ENCODE data around the gene JARID2. TPM values are rescaled to one million over a fixed set of nuclear protein-coding genes. Genes with fewer than 3 reads are reported as not detected.
A peak's percentile ranks its signal among the peaks of the same experiment; 100 is the strongest.

JARID2 gene
- total RNA-seq, 6 experiments from 2014 or later, result 2.5 to 3.9 (median 3.0) TPM

GRCh38 chr6:15339081-15339480 lies 93.2 kb downstream of the JARID2 start:
- 94% methylated on average over 3 of the region's 4 CpGs for WGBS (ENCODE audit: insufficient coverage, low coverage, low lambda C conversion rate, missing lambda C conversion rate)
- Histone ChIP-seq H3K4me1 (peaks cover 0 to 12% (median 0%) of the 10 kb centered on the region in 4 donors), H3K27ac (no peak overlapping the region), H3K27me3 (no peaks in the 10 kb centered on the region), H3K9me3 (no peaks in the 10 kb centered on the region), H3K4me3 (no peak overlapping the region), H3K36me3 (no peaks in the 10 kb centered on the region)
- intact Hi-C loops (cut with DNase I), result no loop called here
- ATAC-seq (no peak), DNase-seq (no peak)
- no peak for TF ChIP-seq CTCF (IDR thresholded peaks at IDR 0.05)
- no peak for TF ChIP-seq POLR2A (IDR thresholded peaks at IDR 0.05)

DNA sequence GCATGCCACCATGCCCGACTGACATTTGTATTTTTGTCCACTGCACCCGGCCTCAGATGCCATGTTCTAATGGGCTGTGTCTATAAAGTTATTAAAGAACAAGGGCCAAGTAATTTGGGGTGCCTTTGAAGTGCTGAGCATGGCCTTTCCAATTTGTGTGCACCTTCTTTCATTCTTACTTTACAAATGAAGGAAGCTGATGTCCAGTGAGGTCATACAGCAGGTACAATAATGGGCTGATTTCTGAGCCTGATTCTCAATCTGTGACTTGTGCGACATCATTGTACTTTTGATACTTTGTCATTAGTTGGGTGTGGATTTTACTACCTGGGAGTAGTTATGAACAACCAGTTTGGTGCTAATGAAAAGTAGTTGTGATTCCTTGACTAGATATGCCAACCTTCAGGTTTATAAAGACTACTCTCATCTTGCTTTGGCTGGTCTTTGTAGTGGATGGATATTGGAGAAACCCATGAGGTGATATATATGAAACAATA lies 94.3 kb downstream of the JARID2 start:
- WGBS (ENCODE audit: insufficient coverage, low coverage, low lambda C conversion rate, missing lambda C conversion rate), result 94% methylated on average over 3 of the region's 3 CpGs
- DNase-seq (no peak), ATAC-seq (no peak)
- Histone ChIP-seq H3K36me3 (no peaks in the 10 kb centered on the region), H3K27ac (no peak overlapping the region), H3K9me3 (no peaks in the 10 kb centered on the region), H3K27me3 (no peaks in the 10 kb centered on the region), H3K4me1 (peaks cover 0 to 12% (median 0%) of the 10 kb centered on the region in 4 donors), H3K4me3 (no peak overlapping the region)
- intact Hi-C loops (cut with DNase I), result no loop called here
- TF ChIP-seq CTCF (IDR thresholded peaks at IDR 0.05) (no peak), POLR2A (IDR thresholded peaks at IDR 0.05) (no peak)

DNA sequence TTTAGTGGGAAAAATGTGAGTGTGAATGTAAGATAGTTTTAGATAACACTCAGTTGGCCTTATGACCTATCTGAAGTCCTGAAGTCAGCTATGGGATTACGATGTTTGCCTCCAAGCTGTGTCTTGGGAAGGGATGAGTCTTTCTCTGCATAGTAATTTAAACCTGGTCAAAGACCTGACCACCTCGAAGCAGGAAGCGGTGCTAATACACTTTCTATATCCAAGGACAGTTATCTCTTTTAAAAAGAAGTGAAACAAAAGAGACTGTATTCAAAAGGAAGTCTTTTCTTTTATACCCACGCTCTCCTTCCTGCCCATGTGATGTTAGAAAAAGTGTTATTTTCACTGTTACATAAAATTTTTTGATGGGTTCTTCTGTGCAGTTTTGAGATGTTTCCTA lies 94.9 kb downstream of the JARID2 start:
- DNase-seq (no peak), ATAC-seq (peak in 1 of 4 donors; percentile 46)
- Histone ChIP-seq H3K36me3 (no peaks in the 10 kb centered on the region), H3K27ac (no peak overlapping the region), H3K4me3 (no peak overlapping the region), H3K27me3 (no peaks in the 10 kb centered on the region), H3K4me1 (peaks cover 0 to 12% (median 0%) of the 10 kb centered on the region in 4 donors), H3K9me3 (no peaks in the 10 kb centered on the region)
- intact Hi-C loops (cut with DNase I), result no loop called here
- no peak for TF ChIP-seq POLR2A (IDR thresholded peaks at IDR 0.05)
- no peak for TF ChIP-seq CTCF (IDR thresholded peaks at IDR 0.05)
- WGBS (ENCODE audit: insufficient coverage, low coverage, low lambda C conversion rate, missing lambda C conversion rate), result 51% methylated on average over 4 of the region's 4 CpGs

- no peaks in the 10 kb centered on the region for H3K9me3 ChIP-seq
- no peak overlapping the region for H3K4me3 ChIP-seq
- 88% methylated on average over 3 of the region's 3 CpGs for WGBS (ENCODE audit: insufficient coverage, low coverage, low lambda C conversion rate, missing lambda C conversion rate)
- no peak for DNase-seq
- intact Hi-C loops (cut with DNase I), result no loop called here
- ATAC-seq, result no peak
- H3K36me3 ChIP-seq, result no peaks in the 10 kb centered on the region
- no peak for TF ChIP-seq POLR2A (IDR thresholded peaks at IDR 0.05)
- TF ChIP-seq CTCF (IDR thresholded peaks at IDR 0.05), result no peak
- no peaks in the 10 kb centered on the region for H3K27me3 ChIP-seq
- peaks cover 0 to 12% (median 0%) of the 10 kb centered on the region in 4 donors for H3K4me1 ChIP-seq
- no peak overlapping the region for H3K27ac ChIP-seq
Observed at GRCh38 chr6:15341311-15342001, 95.6 kb downstream of the JARID2 start.
